Measurements from ENCODE around the gene GPR18.

The GPR18 gene

GRCh38 chr13:99208185-99208584 is 50.0 kb downstream of the GPR18 start:
- DNase-seq (ENCODE audit: low spot score): no peak

- DNase-seq (ENCODE audit: low spot score): no peak
These were observed 50.7 kb downstream of the GPR18 start for GRCh38 chr13:99207511-99207910.

GRCh38 chr13:99206873-99207272 is 51.3 kb downstream of the GPR18 start:
- no peak for DNase-seq (ENCODE audit: low spot score)

GRCh38 chr13:99206226-99206625 is 52.0 kb downstream of the GPR18 start:
- no peak for DNase-seq (ENCODE audit: low spot score)

GRCh38 chr13:99205621-99206220 is 52.5 kb downstream of the GPR18 start:
- no peak for DNase-seq (ENCODE audit: low spot score)
